IPS DF 6.9 (cell line): ENCODE measurements around the gene IFNA10.
"Not testable (repeated sequence)": the region's sequence is repeated elsewhere in the genome, so short reads cannot be mapped to it uniquely, and the experiment has no call there.

ENCODE experiments used
- DNase-seq: peaks from one replicate; pipeline ENCODE4 v3.0.0-alpha.2; 2013; ENCODE audit warnings: low read depth, low spot score
- H3K27ac ChIP-seq: one replicate; pipeline ENCODE4 v1.5.1; 2013; ENCODE audit warnings: low read length, control low read depth
- H3K27me3 ChIP-seq: 2 replicates; pipeline ENCODE4 v1.6.1; 2013; ENCODE audit warnings: mild to moderate bottlenecking, low read length; ENCODE audit not compliant: control insufficient read depth, insufficient read depth
- H3K36me3 ChIP-seq: 2 replicates; pipeline ENCODE4 v1.6.1; 2013; ENCODE audit warnings: low read length; ENCODE audit not compliant: control insufficient read depth, insufficient read depth
- H3K4me1 ChIP-seq: 2 replicates; pipeline ENCODE4 v1.6.1; 2013; ENCODE audit warnings: low read length; ENCODE audit not compliant: control insufficient read depth, insufficient read depth
- H3K4me3 ChIP-seq: 2 replicates; pipeline ENCODE4 v1.5.1; 2013; ENCODE audit warnings: mild to moderate bottlenecking, low read length
- H3K9me3 ChIP-seq: 2 replicates; pipeline ENCODE4 v1.6.1; 2013; ENCODE audit warnings: low read length, inconsistent platforms; ENCODE audit not compliant: control insufficient read depth, insufficient read depth
- WGBS: extraction: QIAGEN DNeasy Blood & Tissue Kit; methylation state at CpG from one replicate; pipeline ENCODE4 v1.1.7; 2013; ENCODE audit warnings: mixed read lengths, missing lambda C conversion rate; ENCODE audit not compliant: insufficient read length, insufficient coverage; 5-methylcytosine and 5-hydroxymethylcytosine counted together

Gene IFNA10

GRCh38 chr9:21187487-21187886 is 19.5 kb downstream of the IFNA10 start, which contains the start of gene IFNA4:
IFNA4 (minus strand) TSS chr9:21187587; CDS start chr9:21187531, 56 bp downstream.
- not testable (repeated sequence) for H3K4me1 ChIP-seq, DNase-seq, H3K9me3 ChIP-seq, H3K4me3 ChIP-seq, H3K36me3 ChIP-seq, H3K27ac ChIP-seq, H3K27me3 ChIP-seq
- no CpG with 5 or more reads among the region's 3 CpGs for WGBS

DNA sequence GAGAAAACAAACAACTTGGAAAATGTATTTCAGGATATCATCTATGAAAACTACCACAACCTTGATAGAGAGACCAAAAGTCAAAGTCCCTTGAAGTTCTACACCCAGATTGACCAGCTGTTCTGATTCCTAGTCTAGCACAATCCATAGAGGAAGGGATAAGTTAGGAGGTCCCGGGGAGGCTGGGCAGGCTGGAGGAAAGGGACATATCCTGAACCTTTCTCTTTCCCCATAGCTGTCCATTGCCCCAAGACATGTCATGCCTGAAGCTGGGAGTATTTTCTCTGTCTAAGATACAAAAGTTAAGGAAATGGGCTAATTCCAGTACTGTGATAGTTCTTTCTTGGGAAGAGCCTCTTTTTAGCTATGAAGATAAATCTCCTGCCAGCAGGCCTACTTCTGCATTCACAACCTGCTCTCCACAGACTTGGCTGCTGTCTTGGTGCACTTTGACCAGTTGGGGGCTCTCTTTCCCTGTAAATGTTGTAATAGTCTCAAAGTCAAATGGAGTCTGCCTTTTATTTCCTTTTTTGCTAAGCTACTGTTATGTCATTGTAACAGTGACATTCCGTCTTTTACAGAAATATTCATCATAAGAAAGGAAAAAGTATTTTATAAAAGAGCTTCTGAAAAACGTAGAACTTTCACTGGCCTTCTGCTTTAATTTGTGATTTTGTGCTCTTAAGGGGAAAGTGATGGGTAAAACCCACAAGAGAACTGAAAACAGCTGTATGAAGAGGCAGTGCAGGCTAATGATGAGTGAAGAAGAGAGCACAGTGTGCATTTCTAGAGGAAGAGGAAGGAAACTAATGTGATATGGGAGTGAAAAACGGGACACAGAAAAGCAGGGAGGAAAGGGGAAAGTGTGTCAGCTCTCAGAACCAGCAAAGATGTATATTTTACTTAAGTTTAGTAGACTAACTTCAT is 23.9 kb downstream of the IFNA10 start:
- no CpG with 5 or more reads among the region's 4 CpGs for WGBS
- not testable (repeated sequence) for H3K27ac ChIP-seq, H3K4me1 ChIP-seq, H3K4me3 ChIP-seq, DNase-seq, H3K36me3 ChIP-seq, H3K9me3 ChIP-seq, H3K27me3 ChIP-seq

DNA sequence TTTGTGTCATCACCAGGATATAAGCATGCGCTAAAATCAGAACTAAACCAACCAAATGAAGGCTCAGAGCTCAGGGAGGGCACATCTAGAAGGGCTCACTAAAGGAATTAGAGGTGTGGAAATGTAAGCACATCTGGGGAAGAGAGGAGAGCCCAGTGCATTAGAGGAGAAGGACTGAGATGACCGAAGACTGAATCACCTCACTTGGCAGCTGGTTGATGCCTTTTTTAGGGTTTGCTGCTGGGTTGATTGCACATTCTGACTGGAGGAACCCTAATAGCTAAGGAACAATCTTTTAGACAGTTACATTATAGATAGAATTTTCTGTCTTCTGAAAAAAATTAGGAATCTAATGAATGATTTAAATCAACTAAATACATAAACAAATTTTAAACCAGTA is 32.3 kb downstream of the IFNA10 start:
- H3K27ac ChIP-seq = no peak overlapping the region
- H3K4me3 ChIP-seq = no peak overlapping the region
- H3K36me3 ChIP-seq = no peaks in the 10 kb centered on the region
- H3K27me3 ChIP-seq = no peaks in the 10 kb centered on the region
- WGBS = no CpG with 5 or more reads among the region's 2 CpGs
- H3K9me3 ChIP-seq = no peaks in the 10 kb centered on the region
- no peaks in the 10 kb centered on the region for H3K4me1 ChIP-seq
- no peak for DNase-seq

DNA sequence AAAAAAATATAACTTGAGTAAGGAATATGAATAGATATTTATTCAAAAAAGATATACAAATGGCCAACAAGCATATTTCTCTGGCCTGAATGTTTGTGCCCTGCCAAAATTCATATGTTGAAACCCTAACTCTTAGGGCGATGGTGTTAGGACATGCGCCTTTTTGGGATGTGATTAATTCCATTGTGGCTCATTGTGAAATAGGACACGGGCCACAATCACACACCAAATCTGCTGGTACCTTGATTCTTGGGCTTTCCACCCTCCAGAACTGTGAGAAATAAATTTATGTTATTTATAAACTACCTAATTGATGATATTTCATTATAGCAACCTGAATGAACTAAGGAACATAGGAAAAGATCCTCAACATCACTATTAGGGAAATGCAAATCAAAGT is 34.8 kb downstream of the IFNA10 start:
- Histone ChIP-seq H3K9me3 (no peaks in the 10 kb centered on the region), H3K27ac (no peak overlapping the region), H3K27me3 (no peaks in the 10 kb centered on the region), H3K4me3 (no peak overlapping the region), H3K36me3 (no peaks in the 10 kb centered on the region), H3K4me1 (no peaks in the 10 kb centered on the region)
- no peak for DNase-seq
- no CpG with 5 or more reads among the region's 3 CpGs for WGBS

DNA sequence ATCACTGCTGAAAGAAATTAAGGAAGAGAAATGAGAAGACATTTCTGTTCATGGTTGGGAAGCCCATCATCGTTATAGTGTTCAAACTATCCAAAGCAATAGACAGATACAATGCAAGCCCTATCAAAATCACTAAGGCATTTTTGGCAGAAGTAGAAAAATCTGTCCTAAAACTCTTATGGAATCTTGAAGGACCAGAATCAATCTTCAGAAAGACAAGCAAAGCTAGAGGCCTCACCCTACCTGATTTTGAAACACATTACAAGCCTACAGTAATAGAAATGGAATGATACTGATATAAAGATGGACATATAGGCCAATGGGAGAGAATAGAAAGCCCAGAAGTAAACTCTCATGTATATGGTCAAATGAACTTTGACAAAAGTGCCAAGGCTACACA is 35.6 kb downstream of the IFNA10 start:
- no peaks in the 10 kb centered on the region for H3K4me1 ChIP-seq
- no peak overlapping the region for H3K27ac ChIP-seq
- H3K9me3 ChIP-seq = no peaks in the 10 kb centered on the region
- DNase-seq = no peak
- WGBS = no CpG with 5 or more reads among the region's 1 CpG
- no peak overlapping the region for H3K4me3 ChIP-seq
- no peaks in the 10 kb centered on the region for H3K36me3 ChIP-seq
- no peaks in the 10 kb centered on the region for H3K27me3 ChIP-seq

- not testable (repeated sequence) for H3K9me3 ChIP-seq, H3K4me3 ChIP-seq, H3K27me3 ChIP-seq, H3K27ac ChIP-seq, DNase-seq, H3K36me3 ChIP-seq, H3K4me1 ChIP-seq
- no CpG with 5 or more reads among the region's 2 CpGs for WGBS
These were observed 40.4 kb downstream of the IFNA10 start, which contains the start of gene IFNA21 for GRCh38 chr9:21166560-21166959. IFNA21 (minus strand) TSS chr9:21166660; CDS start chr9:21166612, 48 bp downstream.

DNA sequence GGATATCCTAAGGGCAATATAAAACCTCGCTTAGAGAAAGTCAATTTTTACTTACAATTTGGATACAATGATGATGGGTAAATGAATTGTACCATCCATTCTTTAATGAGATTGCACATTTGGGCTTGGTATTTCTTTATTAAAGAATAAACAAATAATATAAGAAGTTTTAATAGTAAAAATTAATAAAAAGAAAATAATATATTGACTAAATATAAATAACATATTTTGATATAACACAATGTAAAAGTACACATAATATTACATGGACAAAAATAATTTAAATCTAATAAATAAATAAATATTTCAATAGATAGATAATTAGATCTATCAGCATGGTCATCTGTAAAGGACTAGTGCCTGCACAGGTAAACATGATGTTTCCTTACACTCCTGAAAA is 41.4 kb downstream of the IFNA10 start:
- WGBS = no CpG with 5 or more reads among the region's 1 CpG
- Histone ChIP-seq H3K27me3 (no peaks in the 10 kb centered on the region), H3K4me3 (no peak overlapping the region), H3K36me3 (no peaks in the 10 kb centered on the region), H3K4me1 (no peaks in the 10 kb centered on the region), H3K27ac (no peak overlapping the region), H3K9me3 (no peaks in the 10 kb centered on the region)
- no peak for DNase-seq

GRCh38 chr9:21160178-21160577 is 46.8 kb downstream of the IFNA10 start:
- no peaks in the 10 kb centered on the region for H3K27me3 ChIP-seq
- H3K4me1 ChIP-seq = no peaks in the 10 kb centered on the region
- no peak overlapping the region for H3K27ac ChIP-seq
- no CpG with 5 or more reads among the region's 1 CpG for WGBS
- H3K9me3 ChIP-seq = no peaks in the 10 kb centered on the region
- no peak overlapping the region for H3K4me3 ChIP-seq
- no peaks in the 10 kb centered on the region for H3K36me3 ChIP-seq
- no peak for DNase-seq
